Activated CD4-positive, alpha-beta T cell treated with anti-CD3 and anti-CD28 coated beads for 4 hours (primary cell): Measurements from ENCODE around the gene ITPR2.
"Not testable (repeated sequence)": the region's sequence is repeated elsewhere in the genome, so short reads cannot be mapped to it uniquely, and the experiment has no call there.

ENCODE experiments used
- DNase-seq, 2 donors: peaks; one replicate each; pipeline ENCODE4 v3.0.0-alpha.2; 2020

The ITPR2 gene

GRCh38 chr12:26554332-26554731 is 278.7 kb downstream of the ITPR2 start:
- no peak for DNase-seq

DNA sequence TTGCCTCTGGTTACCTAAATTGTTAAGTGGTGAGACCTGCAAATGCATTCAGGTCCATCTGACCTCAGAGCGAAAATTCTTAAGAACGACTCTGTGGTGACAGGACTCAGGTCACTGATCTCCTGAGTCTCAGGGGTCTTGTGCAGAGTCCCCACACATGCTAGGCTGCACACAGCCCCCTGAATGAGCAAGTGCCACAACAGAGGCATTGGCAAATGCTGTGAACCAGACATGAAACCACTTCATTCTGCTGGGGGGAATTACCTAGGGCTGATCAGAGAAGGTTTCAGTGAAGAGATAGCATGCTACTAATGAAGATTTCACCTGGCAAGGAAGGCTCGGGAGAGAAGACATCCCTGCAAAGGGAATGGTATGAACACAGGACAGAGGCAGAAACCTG is 281.6 kb downstream of the ITPR2 start:
- DNase-seq: no peak

DNA sequence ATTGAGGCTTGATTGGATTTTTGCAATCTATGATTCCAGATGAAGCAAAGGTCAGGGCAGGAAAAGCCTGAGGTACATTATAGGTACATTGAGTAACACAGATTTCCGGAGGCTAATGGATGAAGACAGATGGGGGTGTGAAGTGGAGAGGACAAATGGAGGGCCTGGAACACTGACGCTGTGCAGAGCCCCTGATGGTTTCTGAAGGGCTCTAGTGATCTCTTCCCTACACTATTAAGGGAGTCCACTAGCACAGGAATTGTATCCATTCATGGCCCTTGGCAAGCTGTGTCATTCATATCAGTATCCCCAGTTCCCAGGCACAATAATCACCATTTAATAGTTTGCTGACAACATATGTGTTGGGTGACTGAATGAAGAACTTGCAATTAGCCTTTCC is 284.8 kb downstream of the ITPR2 start:
- no peak for DNase-seq

- no peak for DNase-seq
Observed at GRCh38 chr12:26546535-26547314, 286.3 kb downstream of the ITPR2 start.

- DNase-seq: no peak
Observed at GRCh38 chr12:26539131-26539530, 293.9 kb downstream of the ITPR2 start.

GRCh38 chr12:26537651-26538050 is 295.3 kb downstream of the ITPR2 start:
- DNase-seq: no peak

DNA sequence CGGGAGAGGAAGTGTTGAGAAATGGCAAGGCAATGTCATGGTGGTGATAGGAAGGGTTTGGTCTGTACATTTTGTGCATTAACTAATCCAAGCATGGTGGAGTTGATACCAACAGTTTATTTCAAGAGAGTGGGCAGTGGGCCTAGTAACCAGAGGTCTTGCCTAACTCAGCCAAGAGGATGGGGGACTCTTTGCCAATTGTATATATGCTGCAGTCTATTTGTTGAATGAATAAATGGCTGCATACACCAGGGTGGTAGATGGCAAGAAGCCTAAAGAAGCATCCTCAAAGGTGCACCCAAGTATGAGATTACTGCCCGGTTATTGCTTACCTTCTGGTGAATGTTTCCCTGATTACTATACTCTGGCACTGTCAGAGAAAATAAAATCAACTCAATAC is 295.9 kb downstream of the ITPR2 start:
- no peak for DNase-seq

DNA sequence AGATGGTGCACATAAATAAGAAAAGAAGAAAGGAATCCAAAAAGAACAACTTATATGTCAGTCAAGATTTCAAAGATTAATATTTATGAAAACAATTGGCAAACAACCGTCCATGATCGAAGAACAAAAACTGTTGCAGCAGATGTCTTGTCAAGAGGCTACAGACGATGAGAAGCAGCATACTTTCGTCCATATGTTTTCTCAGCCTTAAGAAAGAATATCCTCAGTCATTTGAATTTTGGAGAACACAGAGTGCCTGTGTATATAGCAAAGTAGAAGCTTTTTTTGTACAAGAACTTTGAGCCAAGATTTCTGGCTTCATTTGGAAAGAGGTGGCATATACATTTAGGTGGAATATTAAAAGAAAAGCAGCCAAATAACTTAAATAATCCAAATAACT is 297.2 kb downstream of the ITPR2 start:
- no peak for DNase-seq

GRCh38 chr12:26534071-26534470 is 298.9 kb downstream of the ITPR2 start:
- DNase-seq: no peak

GRCh38 chr12:26533211-26533610 is 299.8 kb downstream of the ITPR2 start:
- DNase-seq: no peak

- no peak for DNase-seq
Observed at GRCh38 chr12:26530461-26530860, 302.5 kb downstream of the ITPR2 start.

DNA sequence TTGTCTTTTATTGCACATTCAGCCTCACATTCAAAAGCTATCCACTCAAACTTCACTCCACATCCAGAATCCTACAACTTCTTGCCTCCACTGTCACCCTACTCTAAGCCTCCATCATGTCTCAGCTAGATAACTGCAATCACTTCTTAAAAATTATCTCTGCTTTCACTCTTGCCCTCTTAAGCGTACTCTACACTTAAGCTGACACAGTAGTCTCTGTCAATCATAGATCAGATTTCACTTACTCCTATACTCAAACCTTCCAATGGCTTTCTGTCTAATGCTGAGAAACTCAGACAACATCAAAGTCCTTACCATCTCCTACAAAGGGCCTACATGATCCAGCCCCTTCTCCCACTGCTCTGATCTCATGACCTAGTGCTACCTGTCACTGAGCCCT is 304.1 kb downstream of the ITPR2 start:
- no peak for DNase-seq

DNA sequence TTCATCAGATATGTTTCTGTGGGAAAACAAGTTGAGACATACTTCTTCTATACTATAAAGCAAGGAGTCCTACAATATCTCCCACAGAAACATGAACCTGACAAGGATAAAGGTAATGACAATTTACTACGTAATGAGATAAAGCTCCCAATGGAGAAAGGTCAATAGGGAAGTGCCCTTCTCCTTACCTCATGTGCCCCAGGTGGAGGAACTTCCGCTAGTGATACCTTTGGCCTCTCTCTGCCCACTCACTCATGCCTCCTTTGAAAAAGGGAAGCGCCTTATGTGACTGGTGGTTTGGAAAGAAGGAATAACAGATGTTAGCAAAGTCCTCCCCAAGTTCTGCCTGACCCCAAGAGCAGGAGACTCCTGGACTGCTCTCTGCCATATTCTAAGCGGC is 305.3 kb downstream of the ITPR2 start:
- DNase-seq: no peak

DNA sequence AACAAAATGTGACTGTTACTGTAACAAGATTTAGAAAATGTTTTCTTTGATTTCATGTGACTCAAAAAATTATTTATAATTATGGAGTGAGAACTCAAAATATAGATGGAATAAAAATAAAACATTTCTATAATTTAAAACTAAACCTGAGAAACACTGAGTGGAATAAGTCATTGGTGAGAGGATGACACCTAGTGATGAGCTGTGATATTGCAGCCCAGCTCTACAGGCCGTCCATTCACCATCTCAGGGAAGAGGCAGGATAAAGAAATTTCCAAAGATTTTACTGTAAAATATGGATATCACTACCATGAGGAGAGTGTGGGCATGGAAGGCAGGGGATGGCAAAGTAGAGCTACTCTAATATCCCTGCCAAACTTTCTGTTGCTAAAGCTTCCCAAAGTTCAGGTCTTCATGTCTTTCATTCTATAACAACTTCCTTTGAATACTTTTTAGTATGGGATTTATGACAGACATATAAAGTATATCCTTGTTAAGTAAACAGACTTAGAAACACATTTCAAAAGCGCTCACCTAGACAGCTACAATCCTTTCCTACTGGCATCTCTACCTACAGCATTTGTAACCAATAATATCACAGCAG is 308.0 kb downstream of the ITPR2 start:
- DNase-seq: no peak

DNA sequence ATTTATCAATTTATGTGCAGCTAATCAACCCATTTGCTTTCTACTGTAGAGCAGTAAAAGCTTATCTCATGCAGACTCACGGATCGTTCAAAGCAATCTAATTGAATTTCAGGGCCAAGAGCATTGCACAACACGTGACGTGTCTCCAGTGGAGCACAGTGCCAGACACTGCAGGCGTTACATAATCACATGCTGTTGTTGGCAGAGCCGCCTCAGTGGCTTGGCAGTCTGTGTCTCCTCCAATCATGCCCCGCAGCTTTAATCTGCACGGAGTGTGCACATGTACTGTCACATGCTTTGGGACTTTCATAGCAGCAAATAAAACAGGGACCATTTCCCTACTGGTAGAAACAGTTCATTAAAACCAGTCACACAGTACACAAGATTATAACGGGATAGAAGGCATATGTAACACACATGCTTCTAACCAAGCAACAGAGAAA is 309.3 kb downstream of the ITPR2 start:
- no peak for DNase-seq

- no peak for DNase-seq
Observed at GRCh38 chr12:26520869-26521268, 312.1 kb downstream of the ITPR2 start.

GRCh38 chr12:26520109-26520508 is 312.9 kb downstream of the ITPR2 start:
- no peak for DNase-seq

DNA sequence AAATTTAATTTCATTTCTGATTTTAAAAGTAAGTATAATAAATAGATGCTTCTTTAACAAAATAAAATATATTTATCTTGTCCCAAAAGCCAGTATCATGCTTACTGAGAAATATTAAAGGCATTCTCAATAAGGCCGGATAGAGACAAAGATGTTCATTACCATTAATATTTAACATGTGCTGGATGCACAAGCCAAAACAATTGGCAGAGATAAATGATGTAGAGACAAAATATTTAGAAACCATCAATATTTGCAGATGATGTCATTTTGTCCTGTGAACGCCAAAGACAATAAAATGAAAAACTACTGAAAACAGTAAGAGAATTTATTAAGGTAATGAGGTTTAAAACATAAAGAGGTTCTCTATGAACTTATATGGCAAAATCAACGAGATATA is 313.5 kb downstream of the ITPR2 start:
- DNase-seq: no peak

GRCh38 chr12:26517320-26517719 is 315.7 kb downstream of the ITPR2 start:
- not testable (repeated sequence) for DNase-seq

- no peak for DNase-seq
Observed at GRCh38 chr12:26514364-26514763, 318.6 kb downstream of the ITPR2 start.

DNA sequence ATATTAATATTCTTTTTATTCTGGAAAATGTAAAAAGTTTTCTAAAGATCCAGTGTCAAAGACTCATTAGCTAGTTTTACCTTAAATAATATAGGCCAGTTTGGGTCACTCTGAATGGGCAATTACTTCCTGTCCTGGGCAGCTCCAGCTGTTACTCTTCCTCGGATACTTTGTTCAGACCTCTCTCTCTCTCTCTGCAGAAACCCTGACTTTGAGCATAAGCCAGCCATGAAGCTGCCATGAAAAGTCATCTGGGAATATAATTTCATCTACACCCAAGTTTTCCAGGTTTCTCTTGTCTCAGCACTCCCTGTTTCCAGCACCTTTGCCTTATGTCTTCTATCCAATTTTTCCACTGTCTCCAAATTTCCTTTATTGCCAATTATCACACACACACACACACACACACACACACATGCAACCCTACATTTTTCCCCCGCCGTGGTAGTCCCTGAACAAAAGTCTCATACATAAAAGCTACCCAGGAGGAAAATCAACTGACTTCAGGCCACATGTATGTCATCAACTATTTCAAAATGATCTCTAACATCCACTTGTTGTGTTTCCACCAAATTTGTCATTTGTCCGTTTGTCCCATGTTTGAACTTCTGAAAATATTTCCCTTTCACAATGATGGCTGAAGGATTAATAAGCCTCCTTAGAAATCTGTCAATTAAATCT is 319.5 kb downstream of the ITPR2 start:
- no peak for DNase-seq

GRCh38 chr12:26512213-26512612 is 320.8 kb downstream of the ITPR2 start:
- DNase-seq: no peak

DNA sequence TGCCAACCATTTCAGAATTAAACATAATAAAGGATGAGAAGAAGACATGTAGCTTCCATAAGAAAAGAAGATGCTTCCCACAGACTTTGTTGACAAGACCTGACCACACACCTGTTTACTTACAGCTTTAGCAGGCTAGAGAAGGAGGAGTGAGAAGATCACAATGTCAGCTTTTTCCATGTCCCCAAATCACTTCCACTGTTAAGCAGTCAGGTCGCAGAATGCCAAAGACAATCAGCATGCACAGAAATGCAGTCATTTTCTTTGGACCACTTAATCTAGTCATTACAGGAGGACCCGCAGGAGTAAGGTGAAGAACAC is 322.7 kb downstream of the ITPR2 start:
- DNase-seq: no peak

GRCh38 chr12:26507613-26508012 is 325.4 kb downstream of the ITPR2 start:
- DNase-seq: no peak
